ENCODE data around the gene EIF3L. TPM values are rescaled to one million over a fixed set of nuclear protein-coding genes. Genes with fewer than 3 reads are reported as not detected.

EIF3L gene
- total and polyA plus RNA-seq, 2 of the 8 experiments (the other 6 are each of a cell fraction or from before 2014, with no cell fraction given) = 639 to 886 TPM

DNA sequence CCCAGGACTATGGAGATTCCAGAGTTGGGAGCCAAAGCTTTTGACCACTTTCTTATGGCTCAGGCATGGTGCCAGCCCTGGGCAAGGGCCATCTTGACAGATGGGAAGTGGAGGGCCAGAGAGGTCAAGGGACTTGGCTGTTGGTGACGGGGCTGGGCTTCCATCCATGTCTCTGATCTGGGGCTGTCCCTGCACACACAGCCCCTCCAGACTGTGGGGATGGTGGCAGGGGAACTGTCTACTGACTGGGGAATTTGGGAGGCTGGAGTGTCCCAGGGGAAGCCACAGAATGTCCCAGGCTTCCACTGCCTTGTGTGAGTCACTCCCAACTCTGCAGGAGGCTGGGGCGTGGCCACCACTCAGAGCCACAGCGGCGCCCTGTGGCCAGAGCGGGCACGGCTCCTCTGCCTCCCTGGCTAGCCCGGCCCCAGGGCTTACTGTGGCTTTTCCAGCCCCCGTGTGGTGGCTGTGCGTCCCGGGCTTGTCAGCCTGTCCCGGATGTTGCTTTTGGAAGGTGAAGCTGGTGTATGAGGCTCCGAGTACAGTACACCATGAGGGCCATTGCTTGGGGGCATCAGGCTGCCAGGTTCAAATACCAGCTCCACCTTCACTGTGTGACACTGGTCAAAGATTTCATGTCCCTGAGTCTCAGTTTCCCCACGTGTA is 84.6 kb downstream of the EIF3L start:
- Histone ChIP-seq H3K4me2 (ENCODE audit: insufficient read depth in 1 of 2, low read depth in 2 of 2, low read length in 2 of 2) (no peak overlapping the region), H3K27ac (ENCODE audit: low read depth, low read length) (no peak overlapping the region)
- POLR2A ChIA-PET (ENCODE audit: partially characterized antibody) = interaction anchor here (0.6 to 2.4 kb wide), 8 partner anchors 10 to 812 kb away, joined by 3 to 10 read pairs (median 3); partner anchors contain the start of genes C22orf23 and POLR2F
- TF ChIP-seq, protein P1, sequence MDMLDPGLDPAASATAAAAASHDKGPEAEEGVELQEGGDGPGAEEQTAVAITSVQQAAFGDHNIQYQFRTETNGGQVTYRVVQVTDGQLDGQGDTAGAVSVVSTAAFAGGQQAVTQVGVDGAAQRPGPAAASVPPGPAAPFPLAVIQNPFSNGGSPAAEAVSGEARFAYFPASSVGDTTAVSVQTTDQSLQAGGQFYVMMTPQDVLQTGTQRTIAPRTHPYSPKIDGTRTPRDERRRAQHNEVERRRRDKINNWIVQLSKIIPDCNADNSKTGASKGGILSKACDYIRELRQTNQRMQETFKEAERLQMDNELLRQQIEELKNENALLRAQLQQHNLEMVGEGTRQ (IDR thresholded peaks at IDR 0.05; ENCODE audit: low read length) = peak; percentile 39
- TF ChIP-seq RBBP5 (IDR thresholded peaks at IDR 0.05; ENCODE audit: borderline replicate concordance, low read depth, low read length) = no peak
- TF ChIP-seq EZH2 (IDR thresholded peaks at IDR 0.05; ENCODE audit: low read depth, low read length, severe bottlenecking) = no peak
- 0 out of 2 replicates have a peak, but pooled peaks have one; percentile 16 for TF ChIP-seq KDM1A (IDR thresholded peaks at IDR 0.05; ENCODE audit: borderline replicate concordance, low read length)
- TF ChIP-seq HDAC2 (IDR thresholded peaks at IDR 0.05; ENCODE audit: borderline replicate concordance in 1 of 2, low read depth in 2 of 2, low read length in 2 of 2) = no peak
- TF ChIP-seq BACH1 (IDR thresholded peaks at IDR 0.05; ENCODE audit: low read length) = no peak
- TF ChIP-seq SP4 (IDR thresholded peaks at IDR 0.05; ENCODE audit: low read length) = no peak; the same call in 1 of the 2 replicates
- TF ChIP-seq CTBP2 (IDR thresholded peaks at IDR 0.05; ENCODE audit: borderline replicate concordance, insufficient read depth, insufficient read length, low read length) = no peak
- no peak for TF ChIP-seq NRF1 (IDR thresholded peaks at IDR 0.05; ENCODE audit: low read depth, low read length)
- TF ChIP-seq, protein P2, sequence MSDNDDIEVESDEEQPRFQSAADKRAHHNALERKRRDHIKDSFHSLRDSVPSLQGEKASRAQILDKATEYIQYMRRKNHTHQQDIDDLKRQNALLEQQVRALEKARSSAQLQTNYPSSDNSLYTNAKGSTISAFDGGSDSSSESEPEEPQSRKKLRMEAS (IDR thresholded peaks at IDR 0.05) = peak; percentile 57; the same call in 1 of the 2 replicates

More for the DNA sequence above, 84.6 kb downstream of the EIF3L start:
- CTCF ChIA-PET (ENCODE audit: partially characterized antibody) = interaction anchor here (0.6 to 10.4 kb wide), 27 partner anchors 9 to 116 kb away, joined by 3 to 158 read pairs (median 5); partner anchors contain the start of gene MICALL1
- Histone ChIP-seq H3K14ac (ENCODE audit: insufficient read length) (no peak overlapping the region), H4K91ac (replicated peaks; ENCODE audit: insufficient read length, low read length) (no peak overlapping the region), H3K27me3 (replicated peaks in 1 of 4; ENCODE audit: control insufficient read depth in 3 of 4, extremely low read depth in 1 of 4, insufficient read depth in 3 of 4, low read length in 3 of 4) (no peaks in the 10 kb centered on the region), H2BK12ac (ENCODE audit: low read depth, low read length) (0 out of 2 replicates have a peak overlapping the region, but pooled peaks have one; percentile 19), H3K79me1 (ENCODE audit: low read depth, low read length) (no peaks in the 10 kb centered on the region; the same call in 1 of the 2 replicates), H2BK20ac (ENCODE audit: low read length) (no peak overlapping the region), H3K56ac (replicated peaks; ENCODE audit: insufficient read length, low read depth, low read length) (no peak overlapping the region), H2AK5ac (ENCODE audit: low read depth, low read length) (no peak overlapping the region), H3K4ac (replicated peaks; ENCODE audit: insufficient read length, low read depth, low read length) (no peak overlapping the region), H2BK15ac (ENCODE audit: low read length) (no peak overlapping the region), H3K9ac (replicated peaks in 1 of 4; ENCODE audit: extremely low read depth in 1 of 4, low read depth in 3 of 4, low read length in 3 of 4) (no peak overlapping the region), H2BK5ac (ENCODE audit: low read depth, low read length) (peak overlapping the region; percentile 6), H4K8ac (ENCODE audit: extremely low read depth, insufficient read depth, low read length) (no peak overlapping the region; the same call in 1 of the 2 replicates), H4K20me1 (replicated peaks in 1 of 2; ENCODE audit: control insufficient read depth in 1 of 2, insufficient read depth in 2 of 2, low read length in 2 of 2) (peaks cover 0 to 11% of the 10 kb centered on the region in 2 experiments), H4K5ac (ENCODE audit: insufficient read length, low read depth, low read length) (peak overlapping the region; percentile 26), H3K36me3 (ENCODE audit: control insufficient read depth in 2 of 4, insufficient read depth in 4 of 4, low read length in 3 of 4) (peaks cover 0 to 9% (median 4%) of the 10 kb centered on the region in 4 experiments; a peak in 6 of 8 replicates), H3K79me2 (ENCODE audit: control insufficient read depth in 1 of 2, insufficient read depth in 2 of 2, low read length in 2 of 2) (no peaks in the 10 kb centered on the region), H3K4me3 (ENCODE audit: extremely low read depth in 1 of 4, insufficient read depth in 2 of 4, low read depth in 3 of 4, low read length in 4 of 4) (no peak overlapping the region), H3K4me1 (replicated peaks in 1 of 4; ENCODE audit: control insufficient read depth in 3 of 4, insufficient read depth in 4 of 4, low read length in 3 of 4) (peaks cover 0 to 5% (median 3%) of the 10 kb centered on the region in 4 experiments; a peak in 5 of 7 replicates), H2AFZ (ENCODE audit: low read length) (no peak overlapping the region), H3K23ac (ENCODE audit: insufficient read length) (no peak overlapping the region), H3K9me3 (ENCODE audit: insufficient read depth in 2 of 2, low read depth in 1 of 2, low read length in 1 of 2) (no peaks in the 10 kb centered on the region), H3K18ac (ENCODE audit: extremely low read depth, low read length) (no peak overlapping the region), H2BK120ac (replicated peaks; ENCODE audit: low read depth, low read length) (no peak overlapping the region), H3K23me2 (ENCODE audit: low read depth, low read length) (no peaks in the 10 kb centered on the region)
- 26% methylated on average over 13 of the region's 13 CpGs; no CpG with 5 or more reads in 1 of the 2 experiments for WGBS, 2 experiments (ENCODE audit: extremely low coverage in 1 of 2, insufficient coverage in 1 of 2, insufficient read length in 1 of 2, insufficient replicate concordance in 2 of 2, low coverage in 1 of 2, low lambda C conversion rate in 2 of 2, missing lambda C conversion rate in 1 of 2)
- DNase-seq (ENCODE audit: low read depth in 1 of 2, low spot score in 2 of 2) (peak; percentile 73 to 98), FAIRE-seq (peak; percentile 77)
